GM12873 (cell line): Measurements from ENCODE around the gene PCK2.

ENCODE experiments used
- TF ChIP-seq, protein P1 (sequence below): IDR thresholded peaks from 2 replicates; pipeline ENCODE4 v1.5.1; 2012; ENCODE audit warnings: low read depth, mild to moderate bottlenecking, moderate library complexity, low read length, control low read depth; ENCODE audit not compliant: insufficient read depth; ENCODE audit errors: missing control alignments

Gene PCK2

DNA sequence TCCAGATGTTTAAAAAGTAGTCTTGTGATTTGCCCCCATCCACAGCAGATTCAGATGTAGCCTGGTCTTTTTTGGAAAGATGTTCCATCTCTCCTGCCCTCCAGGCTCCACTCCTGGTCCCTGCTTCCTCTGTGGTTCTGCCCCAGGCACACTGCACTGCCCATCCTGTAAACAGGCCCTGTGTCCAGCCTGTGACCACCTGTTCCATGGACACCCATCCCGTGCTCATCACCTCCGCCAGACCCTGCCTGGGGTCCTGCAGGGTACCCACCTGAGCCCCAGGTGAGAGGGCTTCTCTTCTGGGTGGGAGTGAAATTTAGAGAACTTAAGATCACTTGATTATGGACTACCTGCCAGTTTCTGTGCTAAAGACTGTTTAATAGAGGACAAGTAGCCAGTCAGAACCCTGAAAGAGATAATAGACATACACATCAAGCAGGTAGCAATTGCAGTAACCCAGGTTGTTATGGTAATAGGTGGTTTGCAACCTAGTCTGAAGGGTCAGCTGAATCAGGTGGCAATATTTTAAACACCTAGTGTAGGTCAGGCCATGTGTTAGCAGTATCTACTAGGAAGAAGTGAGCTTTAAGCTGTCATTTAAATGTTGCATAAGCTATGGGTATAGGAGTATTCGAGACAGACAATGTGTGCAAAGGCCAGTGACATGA, 55.3 kb downstream of the PCK2 start:
- TF ChIP-seq, protein P1, sequence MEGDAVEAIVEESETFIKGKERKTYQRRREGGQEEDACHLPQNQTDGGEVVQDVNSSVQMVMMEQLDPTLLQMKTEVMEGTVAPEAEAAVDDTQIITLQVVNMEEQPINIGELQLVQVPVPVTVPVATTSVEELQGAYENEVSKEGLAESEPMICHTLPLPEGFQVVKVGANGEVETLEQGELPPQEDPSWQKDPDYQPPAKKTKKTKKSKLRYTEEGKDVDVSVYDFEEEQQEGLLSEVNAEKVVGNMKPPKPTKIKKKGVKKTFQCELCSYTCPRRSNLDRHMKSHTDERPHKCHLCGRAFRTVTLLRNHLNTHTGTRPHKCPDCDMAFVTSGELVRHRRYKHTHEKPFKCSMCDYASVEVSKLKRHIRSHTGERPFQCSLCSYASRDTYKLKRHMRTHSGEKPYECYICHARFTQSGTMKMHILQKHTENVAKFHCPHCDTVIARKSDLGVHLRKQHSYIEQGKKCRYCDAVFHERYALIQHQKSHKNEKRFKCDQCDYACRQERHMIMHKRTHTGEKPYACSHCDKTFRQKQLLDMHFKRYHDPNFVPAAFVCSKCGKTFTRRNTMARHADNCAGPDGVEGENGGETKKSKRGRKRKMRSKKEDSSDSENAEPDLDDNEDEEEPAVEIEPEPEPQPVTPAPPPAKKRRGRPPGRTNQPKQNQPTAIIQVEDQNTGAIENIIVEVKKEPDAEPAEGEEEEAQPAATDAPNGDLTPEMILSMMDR, result no peak

DNA sequence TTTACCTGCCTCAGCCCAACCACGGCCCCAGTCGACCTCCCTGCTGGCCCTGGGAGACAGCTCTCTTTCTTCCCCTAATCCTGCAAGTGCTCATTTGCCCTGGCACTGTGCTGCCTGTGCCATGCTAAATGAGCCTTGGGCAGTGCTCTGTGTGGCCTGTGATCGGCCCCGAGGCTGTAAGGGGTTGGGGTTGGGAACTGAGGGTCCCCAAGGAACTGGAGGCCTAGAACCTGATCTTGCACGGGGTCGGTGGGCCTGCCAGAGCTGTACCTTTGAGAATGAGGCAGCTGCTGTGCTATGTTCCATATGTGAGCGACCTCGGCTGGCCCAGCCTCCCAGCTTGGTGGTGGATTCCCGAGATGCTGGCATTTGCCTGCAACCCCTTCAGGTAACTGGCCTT, 56.0 kb downstream of the PCK2 start:
- TF ChIP-seq, protein P1, result no peak

DNA sequence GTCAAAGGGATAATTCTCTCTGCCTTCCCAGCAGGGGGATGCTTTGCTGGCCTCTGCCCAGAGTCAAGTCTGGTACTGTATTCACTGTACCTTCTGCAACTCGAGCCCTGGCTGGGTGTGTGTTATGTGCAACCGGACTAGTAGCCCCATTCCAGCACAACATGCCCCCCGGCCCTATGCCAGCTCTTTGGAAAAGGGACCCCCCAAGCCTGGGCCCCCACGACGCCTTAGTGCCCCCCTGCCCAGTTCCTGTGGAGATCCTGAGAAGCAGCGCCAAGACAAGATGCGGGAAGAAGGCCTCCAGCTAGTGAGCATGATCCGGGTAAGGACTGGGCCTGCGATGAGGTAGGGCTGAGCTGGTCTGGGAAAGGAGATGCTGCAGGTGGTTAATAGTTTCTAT, 56.5 kb downstream of the PCK2 start:
- TF ChIP-seq, protein P1, result no peak

DNA sequence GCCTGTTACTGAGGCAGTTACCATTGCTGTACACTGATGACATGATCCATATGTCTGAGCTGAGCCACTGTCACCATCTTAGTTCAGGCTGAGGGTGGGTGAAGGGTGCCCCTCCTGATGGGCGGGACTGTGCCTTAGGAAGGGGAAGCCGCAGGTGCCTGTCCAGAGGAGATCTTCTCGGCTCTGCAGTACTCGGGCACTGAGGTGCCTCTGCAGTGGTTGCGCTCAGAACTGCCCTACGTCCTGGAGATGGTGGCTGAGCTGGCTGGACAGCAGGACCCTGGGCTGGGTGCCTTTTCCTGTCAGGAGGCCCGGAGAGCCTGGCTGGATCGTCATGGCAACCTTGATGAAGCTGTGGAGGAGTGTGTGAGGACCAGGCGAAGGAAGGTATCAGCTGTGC, 56.9 kb downstream of the PCK2 start:
- TF ChIP-seq, protein P1, result no peak

DNA sequence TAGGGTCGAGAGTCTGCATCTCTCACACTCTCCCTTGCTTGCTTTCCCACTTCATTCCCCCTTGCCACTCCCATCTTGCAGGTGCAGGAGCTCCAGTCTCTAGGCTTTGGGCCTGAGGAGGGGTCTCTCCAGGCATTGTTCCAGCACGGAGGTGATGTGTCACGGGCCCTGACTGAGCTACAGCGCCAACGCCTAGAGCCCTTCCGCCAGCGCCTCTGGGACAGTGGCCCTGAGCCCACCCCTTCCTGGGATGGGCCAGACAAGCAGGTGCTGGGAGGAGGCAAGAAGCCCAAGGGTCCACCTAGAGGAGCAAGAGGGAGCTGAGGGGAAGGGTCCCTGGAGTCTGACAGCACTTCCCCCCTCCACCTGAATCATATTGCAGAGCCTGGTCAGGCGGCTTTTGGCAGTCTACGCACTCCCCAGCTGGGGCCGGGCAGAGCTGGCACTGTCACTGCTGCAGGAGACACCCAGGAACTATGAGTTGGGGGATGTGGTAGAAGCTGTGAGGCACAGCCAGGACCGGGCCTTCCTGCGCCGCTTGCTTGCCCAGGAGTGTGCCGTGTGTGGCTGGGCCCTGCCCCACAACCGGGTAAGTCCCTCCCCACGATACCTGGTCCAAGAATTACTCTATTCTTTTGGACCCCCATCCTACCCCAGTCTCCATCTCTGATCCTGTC, 57.4 kb downstream of the PCK2 start:
- TF ChIP-seq, protein P1, result no peak
